WTC11 (cell line): ENCODE results near the gene MKX. TPM values are rescaled to one million over a fixed set of nuclear protein-coding genes. Genes with fewer than 3 reads are reported as not detected.

Experiments
- ATAC-seq: fragments of 200-7000 bp; cut with Tn5 transposase; 2 replicates; pipeline ENCODE4 v1.10.0; 2021; ENCODE audit warnings: mild to moderate bottlenecking, moderate library complexity
- CTCF ChIA-PET: fragments of 300-600 bp; sonication (Branson Sonifier 250); formaldehyde crosslinking; loops from one replicate; lab custom pipeline; 2021; ENCODE audit warnings: antibody characterized with exemption; lab: Charles Lee
- POLR2A ChIA-PET: fragments of 350-600 bp; sonication (Branson Sonifier 250); formaldehyde crosslinking; loops from one replicate; lab custom pipeline; 2021; ENCODE audit warnings: antibody characterized with exemption; lab: Charles Lee
- DNase-seq: peaks from one replicate; pipeline ENCODE4 v3.0.0; 2021; ENCODE audit warnings: low spot score
- H3K27ac Mint-ChIP-seq: 2 replicates; pipeline ENCODE4 v1.8.0; 2021; ENCODE audit warnings: mixed read lengths
- H3K27me3 Mint-ChIP-seq: 2 replicates; pipeline ENCODE4 v1.8.0; 2021; ENCODE audit warnings: low read depth, mild to moderate bottlenecking, moderate library complexity, mixed read lengths
- H3K36me3 Mint-ChIP-seq: 2 replicates; pipeline ENCODE4 v1.8.0; 2021; ENCODE audit warnings: mixed read lengths
- H3K4me1 Mint-ChIP-seq: 2 replicates; pipeline ENCODE4 v1.8.0; 2022; ENCODE audit warnings: mixed read lengths
- H3K4me3 Mint-ChIP-seq: 2 replicates; pipeline ENCODE4 v1.8.0; 2021; ENCODE audit warnings: mild to moderate bottlenecking, moderate library complexity, mixed read lengths
- H3K9me3 Mint-ChIP-seq: 2 replicates; pipeline ENCODE4 v1.8.0; 2021; ENCODE audit warnings: mixed read lengths
- CBFB ChIP-seq: sonication (generic); formaldehyde crosslinking; IDR thresholded peaks from 2 replicates; pipeline ENCODE4 v1.8.1; 2022; ENCODE audit warnings: mild to moderate bottlenecking, low read depth, missing genetic modification reagents
- EMX1 ChIP-seq: fragments of 250-450 bp; sonication (Bioruptor Pico); IDR thresholded peaks from 2 replicates; pipeline ENCODE4 v1.8.0; 2021; ENCODE audit warnings: mild to moderate bottlenecking
- ESRRA ChIP-seq: sonication (generic); formaldehyde crosslinking; IDR thresholded peaks from 2 replicates; pipeline ENCODE4 v1.8.1; 2022; ENCODE audit warnings: mild to moderate bottlenecking, missing genetic modification reagents, borderline replicate concordance
- FOXJ3 ChIP-seq: sonication (generic); formaldehyde crosslinking; IDR thresholded peaks from 2 replicates; pipeline ENCODE4 v1.9.0; 2021; ENCODE audit warnings: missing genetic modification reagents, mild to moderate bottlenecking, borderline replicate concordance
- FOXP4 ChIP-seq: sonication (generic); formaldehyde crosslinking; IDR thresholded peaks from 2 replicates; pipeline ENCODE4 v1.8.0; 2022; ENCODE audit warnings: mild to moderate bottlenecking, missing genetic modification reagents
- GRHL2 ChIP-seq: fragments of 250-450 bp; sonication (Bioruptor Pico); IDR thresholded peaks from 2 replicates; pipeline ENCODE4 v1.8.0; 2022; ENCODE audit warnings: mild to moderate bottlenecking, moderate library complexity; ENCODE audit not compliant: insufficient replicate concordance, severe bottlenecking
- KAT7 ChIP-seq: sonication (generic); formaldehyde crosslinking; IDR thresholded peaks from 2 replicates; pipeline ENCODE4 v1.8.1; 2023; ENCODE audit warnings: missing genetic modification reagents, mild to moderate bottlenecking, borderline replicate concordance
- NFYB ChIP-seq: sonication (generic); formaldehyde crosslinking; conservative IDR thresholded peaks from 2 replicates; pipeline ENCODE4 v1.8.0; 2022; ENCODE audit warnings: low read depth, missing genetic modification reagents
- NR2C2 ChIP-seq: sonication (generic); formaldehyde crosslinking; IDR thresholded peaks from 2 replicates; pipeline ENCODE4 v1.8.0; 2022; ENCODE audit warnings: mild to moderate bottlenecking, missing genetic modification reagents
- OVOL2 ChIP-seq: fragments of 250-450 bp; sonication (Bioruptor Pico); IDR thresholded peaks from 2 replicates; pipeline ENCODE4 v1.9.0; 2021; ENCODE audit warnings: mild to moderate bottlenecking, borderline replicate concordance
- SMAD4 ChIP-seq: sonication (generic); formaldehyde crosslinking; IDR thresholded peaks from 2 replicates; pipeline ENCODE4 v1.8.0; 2022; ENCODE audit warnings: mild to moderate bottlenecking, missing genetic modification reagents
- SOX15 ChIP-seq: fragments of 250-450 bp; sonication (Bioruptor Pico); IDR thresholded peaks from 2 replicates; pipeline ENCODE4 v1.9.0; 2021; ENCODE audit warnings: mild to moderate bottlenecking
- SP1 ChIP-seq: sonication (generic); formaldehyde crosslinking; conservative IDR thresholded peaks from 2 replicates; pipeline ENCODE4 v1.8.1; 2022; ENCODE audit warnings: missing genetic modification reagents
- STAT6 ChIP-seq: sonication (generic); formaldehyde crosslinking; conservative IDR thresholded peaks from 2 replicates; pipeline ENCODE4 v1.8.1; 2023; ENCODE audit warnings: mild to moderate bottlenecking, low read depth, missing genetic modification reagents, moderate library complexity
- TCF7 ChIP-seq: sonication (generic); formaldehyde crosslinking; IDR thresholded peaks from 2 replicates; pipeline ENCODE4 v1.8.0; 2022; ENCODE audit warnings: mild to moderate bottlenecking, low read depth, missing genetic modification reagents, moderate library complexity
- TEAD4 ChIP-seq: sonication (generic); formaldehyde crosslinking; IDR thresholded peaks from 2 replicates; pipeline ENCODE4 v1.8.0; 2022; ENCODE audit warnings: mild to moderate bottlenecking, missing genetic modification reagents
- ZBTB21 ChIP-seq: sonication (generic); formaldehyde crosslinking; IDR thresholded peaks from 2 replicates; pipeline ENCODE4 v1.8.1; 2023; ENCODE audit warnings: mild to moderate bottlenecking, missing genetic modification reagents, borderline replicate concordance
- ZNF138 ChIP-seq: sonication (generic); formaldehyde crosslinking; conservative IDR thresholded peaks from 2 replicates; pipeline ENCODE4 v1.8.1; 2022; ENCODE audit warnings: mild to moderate bottlenecking, moderate library complexity, missing genetic modification reagents
- ZNF232 ChIP-seq: sonication (generic); formaldehyde crosslinking; IDR thresholded peaks from 2 replicates; pipeline ENCODE4 v1.8.0; 2022; ENCODE audit warnings: mild to moderate bottlenecking, missing genetic modification reagents
- total RNA-seq: library from RNA; stranded (reverse); gene quantifications from 3 replicates; pipeline ENCODE4 v1.2.3, GENCODE V29; 2021
- TF ChIP-seq, protein P1 (sequence below): fragments of 250-450 bp; sonication (Bioruptor Pico); IDR thresholded peaks from 2 replicates; pipeline ENCODE4 v1.8.0; 2021; ENCODE audit warnings: mild to moderate bottlenecking

The MKX gene
- total RNA-seq, 1 experiment from 2014 or later, result 1.2 TPM

- CTCF ChIA-PET, result no interaction called here
- H3K9me3 Mint-ChIP-seq, result no peaks in the 10 kb centered on the region
- no peaks in the 10 kb centered on the region for H3K36me3 Mint-ChIP-seq
- H3K27ac Mint-ChIP-seq, result no peak overlapping the region
- ATAC-seq, result no peak
- no peak for DNase-seq
- H3K4me3 Mint-ChIP-seq, result no peak overlapping the region
- POLR2A ChIA-PET, result no interaction called here
- peaks cover 25% of the 10 kb centered on the region for H3K4me1 Mint-ChIP-seq
- no peaks in the 10 kb centered on the region for H3K27me3 Mint-ChIP-seq
- TF ChIP-seq GRHL2 (CRISPR knock-in tag) (no peak), EMX1 (CRISPR knock-in tag) (no peak), ZNF138 (CRISPR knock-in tag) (no peak), NR2C2 (CRISPR knock-in tag) (no peak), FOXP4 (CRISPR knock-in tag) (no peak), CBFB (CRISPR knock-in tag) (no peak), FOXJ3 (no peak), NFYB (CRISPR knock-in tag) (no peak), ESRRA (CRISPR knock-in tag) (no peak), ZNF232 (CRISPR knock-in tag) (no peak), SOX15 (CRISPR knock-in tag) (no peak), TEAD4 (CRISPR knock-in tag) (no peak), OVOL2 (CRISPR knock-in tag) (no peak), TCF7 (no peak)
- TF ChIP-seq, all 79 proteins: peak for 0
Measured at GRCh38 chr10:27699776-27700175, 45.8 kb downstream of the MKX start.

GRCh38 chr10:27698961-27699360 lies 46.7 kb downstream of the MKX start:
- POLR2A ChIA-PET, result no interaction called here
- no peak for ATAC-seq
- CTCF ChIA-PET, result interaction anchor here (0.5 kb wide), 1 partner anchor 681 kb away, joined by 3 read pairs; no protein-coding TSS in a partner anchor
- no peak overlapping the region for H3K4me3 Mint-ChIP-seq
- TF ChIP-seq ZBTB21 (CRISPR knock-in tag) (no peak), STAT6 (CRISPR knock-in tag) (no peak), SMAD4 (CRISPR knock-in tag) (no peak), SP1 (CRISPR knock-in tag) (no peak), KAT7 (CRISPR knock-in tag) (no peak)
- TF ChIP-seq, protein P1, sequence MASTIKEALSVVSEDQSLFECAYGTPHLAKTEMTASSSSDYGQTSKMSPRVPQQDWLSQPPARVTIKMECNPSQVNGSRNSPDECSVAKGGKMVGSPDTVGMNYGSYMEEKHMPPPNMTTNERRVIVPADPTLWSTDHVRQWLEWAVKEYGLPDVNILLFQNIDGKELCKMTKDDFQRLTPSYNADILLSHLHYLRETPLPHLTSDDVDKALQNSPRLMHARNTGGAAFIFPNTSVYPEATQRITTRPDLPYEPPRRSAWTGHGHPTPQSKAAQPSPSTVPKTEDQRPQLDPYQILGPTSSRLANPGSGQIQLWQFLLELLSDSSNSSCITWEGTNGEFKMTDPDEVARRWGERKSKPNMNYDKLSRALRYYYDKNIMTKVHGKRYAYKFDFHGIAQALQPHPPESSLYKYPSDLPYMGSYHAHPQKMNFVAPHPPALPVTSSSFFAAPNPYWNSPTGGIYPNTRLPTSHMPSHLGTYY (CRISPR knock-in tag), result no peak
- TF ChIP-seq, all 79 proteins: peak for 0
- Mint-ChIP-seq H3K27me3 (no peaks in the 10 kb centered on the region), H3K27ac (no peak overlapping the region), H3K36me3 (no peaks in the 10 kb centered on the region), H3K9me3 (no peaks in the 10 kb centered on the region), H3K4me1 (peaks cover 25% of the 10 kb centered on the region)
- no peak for DNase-seq
